ENCODE measurements around the gene EPHB2. TPM values are rescaled to one million over a fixed set of nuclear protein-coding genes. Genes with fewer than 3 reads are reported as not detected.

The EPHB2 gene
- total RNA-seq, 1 donor from 2014 or later = 10.7 TPM

GRCh38 chr1:22854688-22855565, 144.3 kb downstream of the EPHB2 start:
- peaks cover 12% of the 10 kb centered on the region for H3K4me1 Mint-ChIP-seq (ENCODE audit: unreplicated experiment)
- no peak for DNase-seq (ENCODE audit: low spot score)
- H3K27ac Mint-ChIP-seq (ENCODE audit: unreplicated experiment) = no peak overlapping the region
- H3K27me3 Mint-ChIP-seq (ENCODE audit: unreplicated experiment) = peaks cover 3% of the 10 kb centered on the region
- no peak overlapping the region for H3K4me3 Mint-ChIP-seq (ENCODE audit: unreplicated experiment)
- no peak for TF ChIP-seq CTCF (IDR thresholded peaks at IDR 0.05; ENCODE audit: unreplicated experiment)
- no peaks in the 10 kb centered on the region for H3K9me3 Mint-ChIP-seq (ENCODE audit: unreplicated experiment)
- H3K36me3 Mint-ChIP-seq (ENCODE audit: low read depth, unreplicated experiment) = no peaks in the 10 kb centered on the region

- Mint-ChIP-seq H3K36me3 (ENCODE audit: low read depth, unreplicated experiment) (no peaks in the 10 kb centered on the region), H3K4me1 (ENCODE audit: unreplicated experiment) (peaks cover 7% of the 10 kb centered on the region), H3K27ac (ENCODE audit: unreplicated experiment) (peak overlapping the region; percentile 42), H3K27me3 (ENCODE audit: unreplicated experiment) (peaks cover 1% of the 10 kb centered on the region), H3K9me3 (ENCODE audit: unreplicated experiment) (no peaks in the 10 kb centered on the region), H3K4me3 (ENCODE audit: unreplicated experiment) (no peak overlapping the region)
- DNase-seq (ENCODE audit: low spot score) = no peak
- no peak for TF ChIP-seq CTCF (IDR thresholded peaks at IDR 0.05; ENCODE audit: unreplicated experiment)
Observed at GRCh38 chr1:22855668-22856606, 145.3 kb downstream of the EPHB2 start.

GRCh38 chr1:22857661-22858060, 147.0 kb downstream of the EPHB2 start:
- no peak for TF ChIP-seq CTCF (IDR thresholded peaks at IDR 0.05; ENCODE audit: unreplicated experiment)
- Mint-ChIP-seq H3K27ac (ENCODE audit: unreplicated experiment) (no peak overlapping the region), H3K9me3 (ENCODE audit: unreplicated experiment) (no peaks in the 10 kb centered on the region), H3K36me3 (ENCODE audit: low read depth, unreplicated experiment) (no peaks in the 10 kb centered on the region), H3K27me3 (ENCODE audit: unreplicated experiment) (peaks cover 3% of the 10 kb centered on the region), H3K4me3 (ENCODE audit: unreplicated experiment) (no peak overlapping the region), H3K4me1 (ENCODE audit: unreplicated experiment) (no peaks in the 10 kb centered on the region)
- DNase-seq (ENCODE audit: low spot score) = no peak

- Mint-ChIP-seq H3K4me3 (ENCODE audit: unreplicated experiment) (no peak overlapping the region), H3K4me1 (ENCODE audit: unreplicated experiment) (no peaks in the 10 kb centered on the region)
Observed at GRCh38 chr1:22860414-22860800, 149.8 kb downstream of the EPHB2 start.

More at GRCh38 chr1:22860414-22860800, 149.8 kb downstream of the EPHB2 start:
- Mint-ChIP-seq H3K9me3 (ENCODE audit: unreplicated experiment) (no peaks in the 10 kb centered on the region), H3K36me3 (ENCODE audit: low read depth, unreplicated experiment) (no peaks in the 10 kb centered on the region), H3K27me3 (ENCODE audit: unreplicated experiment) (peaks cover 3% of the 10 kb centered on the region), H3K27ac (ENCODE audit: unreplicated experiment) (no peak overlapping the region)
- TF ChIP-seq CTCF (IDR thresholded peaks at IDR 0.05; ENCODE audit: unreplicated experiment) = no peak
- no peak for DNase-seq (ENCODE audit: low spot score)

All from endothelial cell (in vitro differentiated cells).